ENCODE results near the gene ACTN2.

The ACTN2 gene

GRCh38 chr1:236725668-236726067 is 39.4 kb downstream of the ACTN2 start:
- peaks cover 12 to 21% of the 10 kb centered on the region in 2 experiments for H3K36me3 ChIP-seq (ENCODE audit: control insufficient read depth in 2 of 2, insufficient read depth in 1 of 2, low read length in 2 of 2)
- H3K9me3 ChIP-seq (ENCODE audit: control insufficient read depth, insufficient read depth, low read depth, low read length): no peaks in the 10 kb centered on the region
- CTCF ChIA-PET: no interaction called here
- no peaks in the 10 kb centered on the region for H3K4me1 ChIP-seq (ENCODE audit: control insufficient read depth, insufficient read depth, low read length)
- H3K27ac ChIP-seq (ENCODE audit: extremely low read depth, low read depth, low read length): no peak overlapping the region
- POLR2A ChIA-PET: no interaction called here
- TF ChIP-seq ZFP69B (tag by site-specific recombination; IDR thresholded peaks at IDR 0.05) (no peak), GLIS1 (tag by site-specific recombination; IDR thresholded peaks at IDR 0.05) (peak; percentile 93)
- no peak overlapping the region for H3K4me3 ChIP-seq (ENCODE audit: low read depth, low read length)

GRCh38 chr1:236727521-236727920 is 41.2 kb downstream of the ACTN2 start:
- Histone ChIP-seq H3K4me3 (ENCODE audit: low read depth, low read length) (no peak overlapping the region), H3K9me3 (ENCODE audit: control insufficient read depth, insufficient read depth, low read depth, low read length) (no peaks in the 10 kb centered on the region), H3K4me1 (ENCODE audit: control insufficient read depth, insufficient read depth, low read length) (no peaks in the 10 kb centered on the region), H3K36me3 (ENCODE audit: control insufficient read depth in 2 of 2, insufficient read depth in 1 of 2, low read length in 2 of 2) (peaks cover 0 to 21% of the 10 kb centered on the region in 2 experiments; a peak in 2 of 3 replicates), H3K27ac (ENCODE audit: extremely low read depth, low read depth, low read length) (no peak overlapping the region)
- POLR2A ChIA-PET: no interaction called here
- no peak for TF ChIP-seq ZNF623 (tag by site-specific recombination; IDR thresholded peaks at IDR 0.05)
- no peak for TF ChIP-seq HOXA7 (CRISPR knock-in tag; IDR thresholded peaks at IDR 0.05; ENCODE audit: borderline replicate concordance)
- CTCF ChIA-PET: interaction anchor here (1.0 kb wide), 1 partner anchor 20 kb away, joined by 3 read pairs; no protein-coding TSS in a partner anchor

- Histone ChIP-seq H3K36me3 (ENCODE audit: control insufficient read depth in 2 of 2, insufficient read depth in 1 of 2, low read length in 2 of 2) (peaks cover 0 to 20% of the 10 kb centered on the region in 2 experiments; a peak in 2 of 3 replicates), H3K9me3 (ENCODE audit: control insufficient read depth, insufficient read depth, low read depth, low read length) (no peaks in the 10 kb centered on the region), H3K4me1 (ENCODE audit: control insufficient read depth, insufficient read depth, low read length) (no peaks in the 10 kb centered on the region), H3K27ac (ENCODE audit: extremely low read depth, low read depth, low read length) (no peak overlapping the region), H3K4me3 (ENCODE audit: low read depth, low read length) (no peak overlapping the region)
- ChIA-PET CTCF (no interaction called here), POLR2A (no interaction called here)
- no peak for TF ChIP-seq KLF8 (tag by site-specific recombination; IDR thresholded peaks at IDR 0.05)
- no peak for TF ChIP-seq ZNF639 (tag by site-specific recombination; IDR thresholded peaks at IDR 0.05)
- no peak for TF ChIP-seq INSM2 (tag by site-specific recombination; IDR thresholded peaks at IDR 0.05)
- TF ChIP-seq GLI4 (tag by site-specific recombination; IDR thresholded peaks at IDR 0.05): no peak
- no peak for TF ChIP-seq ZNF585B (tag by site-specific recombination; IDR thresholded peaks at IDR 0.05)
- TF ChIP-seq ZNF248 (tag by site-specific recombination; IDR thresholded peaks at IDR 0.05): no peak
- TF ChIP-seq MZF1 (tag by site-specific recombination; IDR thresholded peaks at IDR 0.05; ENCODE audit: borderline replicate concordance): no peak
- no peak for TF ChIP-seq ZNF518A (tag by site-specific recombination; conservative IDR thresholded peaks at IDR 0.05; ENCODE audit: low read depth)
- no peak for TF ChIP-seq ZNF645 (tag by site-specific recombination; IDR thresholded peaks at IDR 0.05)
- TF ChIP-seq ZBTB7A (tag by site-specific recombination; IDR thresholded peaks at IDR 0.05; ENCODE audit: low read depth): no peak
- TF ChIP-seq ZNF274 (IDR thresholded peaks at IDR 0.05; ENCODE audit: low read length): no peak
- no peak for TF ChIP-seq ZNF274 (tag by site-specific recombination; IDR thresholded peaks at IDR 0.05; ENCODE audit: borderline replicate concordance)
These were observed 42.5 kb downstream of the ACTN2 start for GRCh38 chr1:236728752-236729151.
